Fibroblast of skin of right quadriceps (primary cell): ENCODE results near the gene ACTRT3.
A peak's percentile ranks its signal among the peaks of the same experiment; 100 is the strongest.

Source experiments
- DNase-seq: peaks from one replicate; pipeline ENCODE4 v3.0.0-alpha.2; 2013

Gene ACTRT3

DNA sequence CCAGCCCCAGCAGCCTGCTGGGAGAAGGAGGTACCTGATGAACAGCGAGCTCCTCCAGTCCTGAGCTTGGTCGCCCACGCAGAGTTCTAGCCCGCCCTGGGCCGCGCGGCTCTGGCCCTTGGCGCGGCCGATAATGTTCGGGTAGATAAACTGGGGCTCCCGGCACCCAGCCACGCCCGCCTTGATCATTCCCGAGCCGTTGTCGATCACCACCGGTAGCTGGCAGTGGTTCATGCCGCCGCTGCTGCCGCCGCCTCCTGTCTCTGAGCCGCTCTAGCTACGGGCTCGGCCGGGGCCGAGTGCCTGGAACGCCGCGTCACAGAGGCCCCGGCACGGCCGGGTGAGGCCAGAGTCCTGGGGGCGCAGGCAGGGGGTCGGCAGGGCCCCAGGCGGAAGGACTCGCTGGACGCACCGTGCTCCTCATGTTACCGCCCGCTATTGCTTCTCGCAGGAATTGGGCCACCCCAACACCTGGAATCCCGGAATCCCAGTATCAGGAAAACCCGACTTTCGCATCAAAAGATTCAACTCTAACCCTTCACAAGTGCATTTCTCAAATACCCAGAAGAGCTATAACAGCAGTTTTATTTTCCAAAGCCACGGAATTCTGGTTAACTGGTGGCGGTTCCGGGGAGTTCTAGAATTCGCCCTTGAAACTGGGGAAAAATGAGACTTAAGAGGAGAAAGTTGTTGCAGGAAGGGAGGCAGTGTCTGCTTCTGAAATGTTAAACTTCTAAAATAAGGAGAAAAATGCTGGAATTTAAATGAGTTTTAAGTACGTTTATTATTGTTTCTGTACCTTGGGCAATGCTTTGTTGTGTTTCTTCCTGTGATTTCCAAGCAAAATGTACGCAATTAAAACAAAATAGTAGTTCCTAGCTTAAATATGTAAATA is at the start of gene ACTRT3:
Gene ACTRT3, minus strand, starts transcription at position 275 of the 895 bp plus-strand sequence. Its CDS starts 41 bp downstream, at position 234.
- peak; percentile 59 for DNase-seq

DNA sequence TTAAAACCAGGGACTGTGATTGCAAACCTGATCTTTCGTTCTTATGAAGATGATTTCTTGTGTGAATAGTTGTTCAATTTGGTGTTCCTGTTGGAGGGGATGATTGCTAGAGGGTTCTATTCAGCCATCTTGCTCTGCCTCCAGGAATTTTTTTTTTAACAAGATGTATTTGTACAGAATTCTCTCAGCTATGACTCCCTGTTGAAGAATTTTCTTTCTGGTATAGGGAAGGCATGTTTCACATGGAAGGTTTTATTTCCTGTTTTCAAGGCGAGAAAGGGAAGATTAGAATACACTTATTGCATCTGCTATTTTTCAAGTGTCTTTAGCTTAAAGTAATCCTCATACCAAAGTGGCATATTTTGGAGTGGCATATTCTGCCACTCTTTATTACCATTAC is 49.0 kb upstream of the ACTRT3 start:
- peak; percentile 53 for DNase-seq

DNA sequence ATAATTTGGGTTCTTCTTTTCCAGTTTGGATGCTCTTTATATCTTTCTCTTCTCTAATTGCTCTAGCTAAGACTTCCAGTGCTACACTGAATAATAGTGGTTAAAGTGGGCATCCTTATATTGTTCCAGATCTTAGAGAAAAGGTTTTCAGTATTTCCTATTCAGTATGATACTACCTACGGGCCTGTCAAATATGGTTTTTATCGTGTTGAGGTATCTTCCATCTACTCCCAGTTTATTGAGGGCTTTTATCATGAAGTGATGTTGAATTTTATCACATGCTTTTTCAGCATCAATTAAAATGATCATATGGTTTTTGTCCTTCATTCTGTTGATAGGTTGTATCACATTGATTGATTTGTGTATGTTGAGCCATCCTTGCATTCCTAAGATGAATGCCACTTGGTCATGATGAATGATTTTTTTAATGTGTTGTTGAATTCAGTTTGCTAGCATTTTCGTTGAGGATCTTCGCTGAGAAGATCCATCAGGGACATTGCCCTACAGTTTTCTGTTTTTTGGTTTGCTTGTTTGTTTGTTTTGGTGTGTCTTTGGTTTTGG is 46.3 kb upstream of the ACTRT3 start:
- no peak for DNase-seq

GRCh38 chr3:169813757-169814517 is 44.6 kb upstream of the ACTRT3 start:
- DNase-seq: no peak

DNA sequence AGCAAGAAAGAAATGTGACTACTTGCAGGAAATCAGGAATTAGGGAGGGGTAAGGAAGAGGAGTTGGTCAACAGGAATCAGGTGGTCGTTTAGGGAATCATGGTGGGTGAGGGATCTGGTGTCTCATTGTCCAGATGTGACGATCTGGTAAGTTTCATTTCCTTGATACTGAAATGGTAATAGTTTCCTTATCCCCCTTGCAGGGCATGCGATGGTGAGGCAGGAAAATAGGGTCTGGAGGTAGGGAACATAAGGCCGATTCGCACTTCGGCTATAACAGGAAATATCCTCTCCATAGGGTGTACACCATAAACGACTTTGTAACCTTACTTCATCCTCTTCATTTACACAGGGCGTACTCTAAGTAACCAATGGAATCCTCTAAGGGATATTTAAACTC is 43.9 kb upstream of the ACTRT3 start:
- DNase-seq: no peak

DNA sequence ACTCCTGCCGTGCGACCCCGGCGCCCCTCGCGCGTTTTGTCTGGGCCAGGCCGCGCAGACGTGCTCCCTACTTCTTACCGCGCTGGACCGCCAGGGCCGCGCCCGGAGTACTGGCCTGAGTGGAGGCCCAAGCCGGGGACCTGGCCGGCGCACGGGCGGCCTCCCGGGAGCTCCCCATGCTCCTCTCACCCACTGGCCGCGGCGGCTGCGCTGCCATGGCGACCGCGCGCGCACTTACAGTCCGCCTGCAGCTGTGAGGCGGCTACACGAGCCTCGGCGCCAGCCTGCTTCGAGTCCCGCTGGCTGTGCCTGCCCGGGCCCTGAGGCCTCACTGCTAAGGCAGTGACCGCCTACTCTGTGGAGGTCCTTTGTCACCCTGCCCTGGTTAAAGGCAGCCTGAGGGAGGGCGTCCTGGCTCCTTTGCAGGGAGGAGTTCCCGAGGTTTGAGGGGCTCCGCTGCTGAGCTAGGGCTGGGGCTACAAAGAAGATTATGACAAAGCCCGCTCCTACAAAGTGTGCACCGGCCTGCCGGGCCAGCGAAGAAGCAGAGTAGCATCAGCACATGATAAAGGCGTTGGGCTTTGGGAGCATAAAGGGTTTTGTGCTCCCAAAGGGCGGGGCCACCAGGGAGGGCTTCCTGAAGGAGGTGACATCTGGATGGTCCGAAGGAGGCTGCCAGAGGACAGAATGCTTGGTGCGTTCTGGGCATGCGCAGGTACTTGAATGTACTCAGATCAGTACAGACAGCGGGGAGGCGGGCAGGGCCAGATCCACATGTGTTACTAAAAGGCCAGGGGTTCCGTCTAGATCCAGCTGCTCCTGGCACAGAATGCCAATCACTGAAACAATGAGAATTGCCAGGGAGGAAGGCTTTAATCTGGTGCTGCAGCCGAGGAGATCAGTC is 43.2 kb upstream of the ACTRT3 start, which contains the start of the genes LRRC34 and LRRIQ4:
Gene LRRC34, minus strand, starts transcription at position 573 of the 904 bp plus-strand sequence. Its CDS starts 356 bp downstream, at position 217.
Gene LRRIQ4, plus strand, starts transcription at position 539 of the 904 bp plus-strand sequence. CDS start 9,052 bp downstream, outside the sequence.
- DNase-seq: peak; percentile 75

GRCh38 chr3:169811631-169812331 is 42.4 kb upstream of the ACTRT3 start:
- DNase-seq: peak; percentile 71

DNA sequence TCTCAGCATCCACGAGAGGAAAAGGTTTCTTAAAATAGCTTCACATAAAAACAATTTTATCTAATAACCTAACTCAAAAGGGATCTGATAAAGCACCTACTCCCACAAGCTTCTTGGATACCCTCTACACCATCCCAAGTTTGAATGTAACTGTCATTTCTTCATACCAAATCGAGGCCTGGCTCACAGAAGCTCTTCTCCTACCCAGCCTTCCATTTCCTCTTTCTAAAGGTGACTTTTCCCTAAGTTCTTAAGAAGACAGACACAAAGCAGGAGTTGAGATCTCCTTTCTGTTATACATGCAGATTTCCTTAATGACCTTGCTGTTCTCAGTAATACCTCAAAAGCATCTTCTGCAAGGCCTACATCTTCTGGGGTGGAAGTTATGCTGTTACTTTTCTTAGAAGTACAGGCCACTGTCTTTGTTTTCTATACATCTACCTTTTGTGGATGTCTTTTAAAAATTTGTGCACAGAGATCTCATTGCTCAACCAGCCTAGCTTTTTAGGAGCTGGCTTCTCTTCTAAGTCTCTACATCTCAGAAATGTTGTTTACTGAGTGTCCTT is 40.0 kb upstream of the ACTRT3 start:
- DNase-seq: no peak

DNA sequence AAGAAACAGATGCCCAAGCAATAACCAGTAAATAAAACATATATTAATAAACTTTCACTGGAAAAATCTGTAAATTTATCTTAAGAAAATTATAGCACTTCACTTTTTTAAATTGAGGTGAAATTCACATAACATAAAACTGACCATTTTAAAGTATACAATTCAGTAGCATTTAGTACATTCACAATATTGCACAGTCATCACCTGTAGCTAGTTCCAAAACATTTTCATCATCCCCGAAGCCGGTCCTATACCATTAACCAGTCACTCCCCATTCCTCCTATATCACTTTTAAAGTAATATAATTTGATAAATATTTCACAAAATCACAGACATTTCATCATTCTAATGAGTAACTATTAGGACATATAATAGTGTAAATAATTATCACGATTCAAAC is 35.3 kb upstream of the ACTRT3 start:
- DNase-seq: no peak

DNA sequence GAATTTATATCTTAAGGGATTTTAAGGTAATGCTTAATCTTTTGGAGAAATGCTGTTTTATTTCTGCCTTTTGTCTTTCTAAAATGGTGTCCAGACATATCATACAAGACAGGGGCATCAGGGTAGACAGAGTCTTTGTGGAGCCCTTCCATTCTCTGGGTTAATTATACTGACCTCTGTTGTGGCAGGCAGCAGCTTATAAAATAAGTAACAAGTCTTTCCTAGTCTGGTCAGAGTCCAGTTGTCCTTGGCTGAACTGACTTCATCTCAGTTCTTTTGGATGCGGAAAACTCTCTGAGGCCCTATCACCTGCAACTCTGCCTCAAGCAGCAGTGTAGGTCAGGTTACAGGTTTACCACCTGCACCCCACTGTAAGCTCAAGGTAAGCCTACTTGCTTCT is 23.0 kb upstream of the ACTRT3 start:
- no peak for DNase-seq

- DNase-seq: peak; percentile 25
Observed at GRCh38 chr3:169790687-169791429, 21.5 kb upstream of the ACTRT3 start.

DNA sequence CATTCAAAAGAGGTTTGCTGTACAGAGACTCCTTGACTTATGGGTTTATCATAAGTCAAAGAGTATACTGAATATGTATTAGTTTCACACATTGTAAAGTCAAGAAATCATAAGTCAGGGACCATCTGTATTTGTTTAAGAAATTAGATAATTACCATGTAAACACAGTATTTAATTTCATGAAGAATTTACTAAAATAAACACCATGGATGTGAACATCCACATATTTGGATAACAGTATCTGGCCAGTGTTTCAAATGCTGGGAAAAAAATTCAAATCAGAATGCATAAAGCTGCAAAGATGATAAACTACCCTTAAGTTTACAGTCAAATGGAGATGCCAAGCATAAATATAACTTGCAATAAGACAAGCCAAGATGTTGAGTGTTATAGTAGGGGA is 20.9 kb upstream of the ACTRT3 start:
- no peak for DNase-seq

- DNase-seq: no peak
Observed at GRCh38 chr3:169787791-169788190, 18.4 kb upstream of the ACTRT3 start.

DNA sequence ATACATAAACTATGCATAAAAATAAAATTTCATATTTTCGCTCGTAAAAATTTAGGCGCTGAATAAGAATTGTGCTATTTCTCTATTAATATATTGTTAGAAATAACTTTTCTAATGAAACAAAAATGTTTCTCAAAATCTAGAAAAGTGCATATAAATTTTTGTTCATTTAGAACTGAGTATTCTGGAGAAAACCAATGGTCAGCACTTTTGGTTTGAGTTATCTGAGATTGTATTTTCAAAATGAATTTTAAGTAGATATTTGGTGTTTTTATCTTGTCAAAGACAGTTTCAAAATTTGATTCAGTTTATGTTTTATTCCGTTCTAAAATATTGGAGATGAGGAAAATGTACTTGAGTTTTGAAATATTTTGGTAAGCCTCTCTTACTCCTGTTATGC is 17.8 kb upstream of the ACTRT3 start:
- DNase-seq: no peak

DNA sequence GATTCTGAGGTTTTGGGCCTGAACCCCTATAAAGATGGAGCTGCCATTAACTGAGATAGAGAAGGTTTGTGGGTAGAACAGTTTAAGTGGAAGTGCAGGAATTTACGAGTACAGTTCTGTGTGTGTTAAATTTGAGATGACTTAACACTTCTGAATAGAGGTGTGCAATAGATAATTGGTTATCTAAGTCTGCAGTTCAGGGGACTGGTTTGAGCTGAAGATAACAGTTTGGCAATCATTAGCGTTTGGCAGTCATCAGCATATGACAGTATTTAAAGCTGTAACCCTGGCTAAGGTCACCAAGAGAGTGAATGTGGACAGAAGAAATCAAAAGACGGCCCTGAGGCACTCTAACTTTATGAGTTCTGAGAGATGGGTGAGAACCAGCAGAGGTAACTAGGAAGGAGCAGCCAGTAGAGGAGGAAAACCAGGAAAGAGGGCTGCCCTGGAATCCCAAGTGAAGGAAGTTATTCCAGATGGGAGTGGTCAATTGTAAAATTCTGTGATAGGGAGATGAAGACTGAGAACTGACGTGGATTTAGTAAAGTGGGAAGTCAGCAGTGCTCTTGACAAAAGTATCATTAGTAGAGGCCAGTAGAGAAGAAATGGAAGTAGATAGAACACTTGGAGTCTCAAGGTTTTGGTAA is 12.0 kb upstream of the ACTRT3 start:
- DNase-seq: no peak

GRCh38 chr3:169780742-169781141 is 11.4 kb upstream of the ACTRT3 start:
- no peak for DNase-seq

DNA sequence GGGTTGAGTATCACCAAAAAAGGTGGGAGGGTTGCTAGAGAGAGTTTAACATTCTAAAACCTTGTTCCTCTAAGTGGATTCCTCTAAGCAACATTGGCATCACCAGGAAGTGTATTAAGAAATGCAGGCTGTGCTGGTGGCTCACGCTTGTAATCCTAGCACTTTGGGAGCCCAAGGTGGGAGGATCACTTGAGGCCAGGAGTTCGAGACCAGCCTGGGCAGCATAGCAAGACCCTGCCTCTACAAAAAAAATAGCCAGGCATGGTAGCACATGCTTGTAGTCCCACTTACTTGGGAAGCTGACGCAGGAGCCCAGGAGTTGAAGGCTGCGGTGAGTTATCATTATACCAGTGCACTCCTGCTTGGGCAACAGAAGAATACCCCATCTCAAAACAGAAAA is 8.5 kb upstream of the ACTRT3 start:
- no peak for DNase-seq

DNA sequence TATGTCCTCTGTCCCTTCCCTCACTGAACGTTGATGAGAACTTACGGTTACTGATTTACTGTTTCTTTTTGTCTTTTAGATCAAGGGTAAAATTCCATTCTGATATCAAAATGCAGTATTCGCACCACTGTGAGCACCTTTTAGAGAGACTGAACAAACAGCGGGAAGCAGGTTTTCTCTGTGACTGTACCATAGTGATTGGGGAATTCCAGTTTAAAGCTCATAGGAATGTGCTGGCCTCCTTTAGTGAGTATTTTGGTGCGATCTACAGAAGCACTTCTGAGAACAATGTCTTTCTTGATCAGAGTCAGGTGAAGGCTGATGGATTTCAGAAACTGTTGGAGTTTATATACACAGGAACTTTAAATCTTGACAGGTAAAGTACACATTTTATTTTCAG is 4.8 kb upstream of the ACTRT3 start:
- DNase-seq: no peak

GRCh38 chr3:169772897-169773816 is 3.8 kb upstream of the ACTRT3 start, which contains the start of gene MYNN:
Gene MYNN (plus strand): TSS chr3:169773396. CDS start chr3:169774296, 900 bp downstream.
- peak; percentile 87 for DNase-seq
